Measurements from ENCODE around the gene P3H2.

P3H2 gene

DNA sequence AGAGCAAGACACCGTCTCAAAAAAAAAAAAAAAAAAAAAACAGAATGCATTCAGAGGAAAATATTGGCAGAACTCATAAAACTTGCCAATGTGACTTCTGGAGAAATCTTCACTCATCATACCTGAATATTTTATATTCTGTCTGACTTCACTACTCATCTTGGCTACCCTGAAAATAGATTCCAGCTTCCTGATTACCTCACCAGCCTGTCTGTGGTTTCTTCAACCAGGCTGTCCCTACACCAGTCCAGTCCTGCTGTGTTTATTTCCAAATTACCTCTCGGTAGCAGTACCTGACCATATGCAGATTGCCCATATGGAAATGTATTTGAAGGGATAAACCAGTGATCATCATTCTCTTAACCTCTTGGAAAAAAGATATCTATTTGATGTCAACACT is 9.3 kb upstream of the P3H2 start (continued):
- TF ChIP-seq TSHZ2 (CRISPR knock-in tag; IDR thresholded peaks at IDR 0.05) (no peak), ZC3H10 (CRISPR knock-in tag; IDR thresholded peaks at IDR 0.05) (no peak), GLIS3 (CRISPR knock-in tag; IDR thresholded peaks at IDR 0.05) (no peak), OSR1 (CRISPR knock-in tag; IDR thresholded peaks at IDR 0.05) (no peak), TCF4 (CRISPR knock-in tag; IDR thresholded peaks at IDR 0.05; ENCODE audit: borderline replicate concordance) (no peak), ISL1 (CRISPR knock-in tag; IDR thresholded peaks at IDR 0.05) (no peak), ZNF70 (CRISPR knock-in tag; IDR thresholded peaks at IDR 0.05) (no peak)

GRCh38 chr3:190127797-190128196 is 7.1 kb upstream of the P3H2 start:
- TF ChIP-seq PATZ1 (CRISPR knock-in tag; IDR thresholded peaks at IDR 0.05; ENCODE audit: borderline replicate concordance) = no peak
- no peak for TF ChIP-seq ZNF8 (CRISPR knock-in tag; IDR thresholded peaks at IDR 0.05)
- no peak for TF ChIP-seq TSHZ2 (CRISPR knock-in tag; IDR thresholded peaks at IDR 0.05)
- no peak for TF ChIP-seq BACH2 (CRISPR knock-in tag; IDR thresholded peaks at IDR 0.05; ENCODE audit: borderline replicate concordance)
- no peak for TF ChIP-seq ZFP3 (CRISPR knock-in tag; IDR thresholded peaks at IDR 0.05)
- TF ChIP-seq PPARA (CRISPR knock-in tag; IDR thresholded peaks at IDR 0.05; ENCODE audit: borderline replicate concordance) = no peak
- no peak for TF ChIP-seq ARNTL (CRISPR knock-in tag; IDR thresholded peaks at IDR 0.05; ENCODE audit: borderline replicate concordance, low read depth)
- no peak for TF ChIP-seq CREB5 (CRISPR knock-in tag; IDR thresholded peaks at IDR 0.05; ENCODE audit: low read depth)
- no peak for TF ChIP-seq GLIS3 (CRISPR knock-in tag; IDR thresholded peaks at IDR 0.05)
- TF ChIP-seq ZC3H10 (CRISPR knock-in tag; IDR thresholded peaks at IDR 0.05) = no peak
- no peak for TF ChIP-seq ZNF70 (CRISPR knock-in tag; IDR thresholded peaks at IDR 0.05)
- TF ChIP-seq, protein P1, sequence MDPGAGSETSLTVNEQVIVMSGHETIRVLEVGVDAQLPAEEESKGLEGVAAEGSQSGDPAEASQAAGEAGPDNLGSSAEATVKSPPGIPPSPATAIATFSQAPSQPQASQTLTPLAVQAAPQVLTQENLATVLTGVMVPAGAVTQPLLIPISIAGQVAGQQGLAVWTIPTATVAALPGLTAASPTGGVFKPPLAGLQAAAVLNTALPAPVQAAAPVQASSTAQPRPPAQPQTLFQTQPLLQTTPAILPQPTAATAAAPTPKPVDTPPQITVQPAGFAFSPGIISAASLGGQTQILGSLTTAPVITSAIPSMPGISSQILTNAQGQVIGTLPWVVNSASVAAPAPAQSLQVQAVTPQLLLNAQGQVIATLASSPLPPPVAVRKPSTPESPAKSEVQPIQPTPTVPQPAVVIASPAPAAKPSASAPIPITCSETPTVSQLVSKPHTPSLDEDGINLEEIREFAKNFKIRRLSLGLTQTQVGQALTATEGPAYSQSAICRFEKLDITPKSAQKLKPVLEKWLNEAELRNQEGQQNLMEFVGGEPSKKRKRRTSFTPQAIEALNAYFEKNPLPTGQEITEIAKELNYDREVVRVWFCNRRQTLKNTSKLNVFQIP (CRISPR knock-in tag; IDR thresholded peaks at IDR 0.05; ENCODE audit: borderline replicate concordance, low read depth) = no peak
- TF ChIP-seq SNAI2 (CRISPR knock-in tag; IDR thresholded peaks at IDR 0.05) = no peak
- no peak for TF ChIP-seq RARB (CRISPR knock-in tag; IDR thresholded peaks at IDR 0.05)
- no peak for TF ChIP-seq CSDC2 (CRISPR knock-in tag; IDR thresholded peaks at IDR 0.05)
- no peak for TF ChIP-seq TOX (CRISPR knock-in tag; IDR thresholded peaks at IDR 0.05; ENCODE audit: borderline replicate concordance)
- TF ChIP-seq TCF4 (CRISPR knock-in tag; IDR thresholded peaks at IDR 0.05; ENCODE audit: borderline replicate concordance) = no peak
- TF ChIP-seq OSR1 (CRISPR knock-in tag; IDR thresholded peaks at IDR 0.05) = no peak
- TF ChIP-seq, protein P2, sequence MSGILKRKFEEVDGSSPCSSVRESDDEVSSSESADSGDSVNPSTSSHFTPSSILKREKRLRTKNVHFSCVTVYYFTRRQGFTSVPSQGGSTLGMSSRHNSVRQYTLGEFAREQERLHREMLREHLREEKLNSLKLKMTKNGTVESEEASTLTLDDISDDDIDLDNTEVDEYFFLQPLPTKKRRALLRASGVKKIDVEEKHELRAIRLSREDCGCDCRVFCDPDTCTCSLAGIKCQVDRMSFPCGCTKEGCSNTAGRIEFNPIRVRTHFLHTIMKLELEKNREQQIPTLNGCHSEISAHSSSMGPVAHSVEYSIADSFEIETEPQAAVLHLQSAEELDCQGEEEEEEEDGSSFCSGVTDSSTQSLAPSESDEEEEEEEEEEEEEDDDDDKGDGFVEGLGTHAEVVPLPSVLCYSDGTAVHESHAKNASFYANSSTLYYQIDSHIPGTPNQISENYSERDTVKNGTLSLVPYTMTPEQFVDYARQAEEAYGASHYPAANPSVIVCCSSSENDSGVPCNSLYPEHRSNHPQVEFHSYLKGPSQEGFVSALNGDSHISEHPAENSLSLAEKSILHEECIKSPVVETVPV (CRISPR knock-in tag; IDR thresholded peaks at IDR 0.05) = no peak
- no peak for TF ChIP-seq ISL1 (CRISPR knock-in tag; IDR thresholded peaks at IDR 0.05)

More at GRCh38 chr3:190127797-190128196, 7.1 kb upstream of the P3H2 start:
- ATAC-seq = no peak
